GM19239 (cell line): Measurements from ENCODE around the gene CDKAL1.
"Not testable (repeated sequence)": the region's sequence is repeated elsewhere in the genome, so short reads cannot be mapped to it uniquely, and the experiment has no call there.

Experiments used
- DNase-seq: peaks from one replicate; pipeline ENCODE4 v3.0.0; 2011; ENCODE audit warnings: low spot score; ENCODE audit not compliant: insufficient read length
- FAIRE-seq: peaks from 2 replicates; lab custom pipeline; 2011; peaks lifted over from hg19 to GRCh38; lab: Jason Lieb, UNC

CDKAL1 gene

GRCh38 chr6:20534295-20535262 is at the start of gene CDKAL1:
Gene CDKAL1 (plus strand): TSS chr6:20534457. CDS start chr6:20546351, 11,894 bp downstream.
- peak; percentile 37 for DNase-seq
- peak; percentile 99 for FAIRE-seq

GRCh38 chr6:20486641-20487040 is 47.6 kb upstream of the CDKAL1 start:
- FAIRE-seq, result peak; percentile 14
- no peak for DNase-seq

GRCh38 chr6:20487669-20488375 is 46.4 kb upstream of the CDKAL1 start:
- no peak for FAIRE-seq
- no peak for DNase-seq

GRCh38 chr6:20490591-20490990 is 43.7 kb upstream of the CDKAL1 start:
- FAIRE-seq, result no peak

GRCh38 chr6:20492099-20492498 is 42.2 kb upstream of the CDKAL1 start:
- no peak for FAIRE-seq
- DNase-seq, result no peak

More at GRCh38 chr6:20490591-20490990, 43.7 kb upstream of the CDKAL1 start:
- DNase-seq, result no peak

GRCh38 chr6:20497216-20498040 is 36.8 kb upstream of the CDKAL1 start:
- FAIRE-seq (no peak), DNase-seq (no peak)

- FAIRE-seq (no peak), DNase-seq (no peak)
These were observed 36.2 kb upstream of the CDKAL1 start for GRCh38 chr6:20498041-20498385.

GRCh38 chr6:20509212-20509611 is 25.0 kb upstream of the CDKAL1 start:
- FAIRE-seq (no peak), DNase-seq (no peak)

GRCh38 chr6:20511852-20512251 is 22.4 kb upstream of the CDKAL1 start:
- no peak for FAIRE-seq
- no peak for DNase-seq

- not testable (repeated sequence) for FAIRE-seq
These were observed 9.0 kb upstream of the CDKAL1 start for GRCh38 chr6:20525208-20525607.

GRCh38 chr6:20529086-20529448 is 5.2 kb upstream of the CDKAL1 start:
- FAIRE-seq, result peak; percentile 65
- DNase-seq, result not testable (repeated sequence)

More at GRCh38 chr6:20525208-20525607, 9.0 kb upstream of the CDKAL1 start:
- not testable (repeated sequence) for DNase-seq

- no peak for DNase-seq
- no peak for FAIRE-seq
These were observed 1.4 kb upstream of the CDKAL1 start for GRCh38 chr6:20532881-20533280.

- DNase-seq (no peak), FAIRE-seq (peak; percentile 49)
These were observed 437 bp upstream of the CDKAL1 start for GRCh38 chr6:20533746-20534294.

- FAIRE-seq, result no peak
These were observed 3.9 kb downstream of the CDKAL1 start for GRCh38 chr6:20538131-20538662.

GRCh38 chr6:20538907-20539306 is 4.7 kb downstream of the CDKAL1 start:
- no peak for FAIRE-seq
- DNase-seq, result no peak

More at GRCh38 chr6:20538131-20538662, 3.9 kb downstream of the CDKAL1 start:
- no peak for DNase-seq

GRCh38 chr6:20539387-20539786 is 5.1 kb downstream of the CDKAL1 start:
- DNase-seq (no peak), FAIRE-seq (no peak)

GRCh38 chr6:20540683-20541082 is 6.4 kb downstream of the CDKAL1 start:
- FAIRE-seq, result no peak
- no peak for DNase-seq

- no peak for DNase-seq
- FAIRE-seq, result no peak
These were observed 7.1 kb downstream of the CDKAL1 start for GRCh38 chr6:20541382-20541781.

GRCh38 chr6:20542927-20543602 is 8.8 kb downstream of the CDKAL1 start:
- FAIRE-seq, result peak; percentile 98
- DNase-seq, result peak; percentile 25
